GM12878 (cell line): ENCODE results near the gene RASGRF2. TPM values are rescaled to one million over a fixed set of nuclear protein-coding genes. Genes with fewer than 3 reads are reported as not detected.

Source experiments
- ATF7 ChIP-seq: fragments of 450-650 bp; IDR thresholded peaks from 2 replicates; pipeline ENCODE4 v1.6.1; 2016; ENCODE audit warnings: low read depth, mild to moderate bottlenecking
- BCL11A ChIP-seq: IDR thresholded peaks from 2 replicates; pipeline ENCODE4 v1.6.1; 2011; ENCODE audit warnings: low read depth, low read length
- CBX5 ChIP-seq: sonication (generic); IDR thresholded peaks from 2 replicates; pipeline ENCODE4 v1.6.1; 2016; ENCODE audit warnings: low read depth, moderate library complexity, mild to moderate bottlenecking, inconsistent platforms
- CEBPZ ChIP-seq: fragments of 150-350 bp; IDR thresholded peaks from 2 replicates; pipeline ENCODE4 v1.6.1; 2016; ENCODE audit warnings: low read depth, low read length
- CHD2 ChIP-seq: IDR thresholded peaks from 2 replicates; pipeline ENCODE4 v1.6.1; 2011; ENCODE audit warnings: low read depth, low read length, improper control_type of control experiment, borderline replicate concordance
- CREB1 ChIP-seq: IDR thresholded peaks from 2 replicates; pipeline ENCODE4 v1.6.1; 2012; ENCODE audit warnings: low read depth, mild to moderate bottlenecking, inconsistent platforms
- E4F1 ChIP-seq: fragments of 450-650 bp; IDR thresholded peaks from 2 replicates; pipeline ENCODE4 v1.6.1; 2018; ENCODE audit warnings: borderline replicate concordance, mild to moderate bottlenecking; ENCODE audit not compliant: partially characterized antibody
- ESRRA ChIP-seq: IDR thresholded peaks from 2 replicates; pipeline ENCODE4 v1.6.1; 2012; ENCODE audit warnings: mild to moderate bottlenecking, low read length, improper control_type of control experiment
- FOXK2 ChIP-seq: fragments of 450-650 bp; IDR thresholded peaks from 2 replicates; pipeline ENCODE4 v1.6.1; 2017; ENCODE audit warnings: mild to moderate bottlenecking, moderate library complexity
- KDM1A ChIP-seq: fragments of 200-600 bp; sonication (generic); IDR thresholded peaks from 2 replicates; pipeline ENCODE4 v1.6.1; 2016; ENCODE audit warnings: borderline replicate concordance
- MLLT1 ChIP-seq: fragments of 450-650 bp; IDR thresholded peaks from 2 replicates; pipeline ENCODE4 v1.6.1; 2016; ENCODE audit warnings: mild to moderate bottlenecking
- NR2F1 ChIP-seq: fragments of 450-650 bp; conservative IDR thresholded peaks from 2 replicates; pipeline ENCODE4 v1.6.1; 2017; ENCODE audit warnings: mild to moderate bottlenecking
- POLR2A ChIP-seq: IDR thresholded peaks from 2 replicates; pipeline ENCODE4 v1.6.1; 2011; ENCODE audit warnings: low read depth, mild to moderate bottlenecking, low read length
- RAD21 ChIP-seq: IDR thresholded peaks from 2 replicates; pipeline ENCODE4 v1.6.1; 2011; ENCODE audit warnings: mild to moderate bottlenecking, low read depth, low read length, moderate library complexity; ENCODE audit not compliant: insufficient read depth
- RFX5 ChIP-seq: IDR thresholded peaks from 2 replicates; pipeline ENCODE4 v1.6.1; 2011; ENCODE audit warnings: low read depth, low read length, improper control_type of control experiment
- SKIL ChIP-seq: fragments of 450-650 bp; IDR thresholded peaks from 2 replicates; pipeline ENCODE4 v1.6.1; 2017; ENCODE audit warnings: mild to moderate bottlenecking, low read depth, inconsistent platforms; ENCODE audit not compliant: poor library complexity, severe bottlenecking
- YY1 ChIP-seq: IDR thresholded peaks from 2 replicates; pipeline ENCODE4 v1.6.1; 2011; ENCODE audit warnings: low read depth, mild to moderate bottlenecking, low read length
- polyA plus RNA-seq, 11 experiments: library from polyadenylated mRNA; depleted of rRNA in 4 of 11; unstranded in 6 of 11; stranded (reverse) in 5 of 11; fragments of >200 nt; fragmentation: Nextera tagmentation in 4 of 11; fragmentation: Illumina TruSeq in 1 of 11; extraction: Ambion mirVana in 4 of 11; extraction: Trizol in 1 of 11; gene quantifications; 1 replicate in 1 of 11; 2 replicates in 10 of 11; pipeline versions ENCODE4 v1.2.1 to v1.2.3, GENCODE V29; 2011 to 2016; ENCODE audit warnings: inconsistent platforms in 2 of 11, missing spikeins in 2 of 11, low read depth in 1 of 11
- total RNA-seq, 4 experiments: library from RNA; depleted of rRNA in 3 of 4; stranded (reverse); fragments of >200 nt in 3 of 4; fragmentation: Illumina TruSeq in 1 of 4; extraction: Trizol in 1 of 4; gene quantifications; 2 replicates each; pipeline versions ENCODE4 v1.2.1 to v1.2.3, GENCODE V29; 2013 to 2021
- TF ChIP-seq, protein P1 (sequence below): fragments of 450-650 bp; IDR thresholded peaks from 2 replicates; pipeline ENCODE4 v1.6.1; 2017; ENCODE audit warnings: mild to moderate bottlenecking
- TF ChIP-seq, protein P2 (sequence below): IDR thresholded peaks from 2 replicates; pipeline ENCODE4 v1.6.1; 2012; ENCODE audit warnings: low read depth, low read length, improper control_type of control experiment

RASGRF2 gene
- total and polyA plus RNA-seq, 10 of the 15 experiments (the other 5 are each of a cell fraction or from before 2014, with no cell fraction given), result 0.05 to 0.24 (median 0.07) TPM

DNA sequence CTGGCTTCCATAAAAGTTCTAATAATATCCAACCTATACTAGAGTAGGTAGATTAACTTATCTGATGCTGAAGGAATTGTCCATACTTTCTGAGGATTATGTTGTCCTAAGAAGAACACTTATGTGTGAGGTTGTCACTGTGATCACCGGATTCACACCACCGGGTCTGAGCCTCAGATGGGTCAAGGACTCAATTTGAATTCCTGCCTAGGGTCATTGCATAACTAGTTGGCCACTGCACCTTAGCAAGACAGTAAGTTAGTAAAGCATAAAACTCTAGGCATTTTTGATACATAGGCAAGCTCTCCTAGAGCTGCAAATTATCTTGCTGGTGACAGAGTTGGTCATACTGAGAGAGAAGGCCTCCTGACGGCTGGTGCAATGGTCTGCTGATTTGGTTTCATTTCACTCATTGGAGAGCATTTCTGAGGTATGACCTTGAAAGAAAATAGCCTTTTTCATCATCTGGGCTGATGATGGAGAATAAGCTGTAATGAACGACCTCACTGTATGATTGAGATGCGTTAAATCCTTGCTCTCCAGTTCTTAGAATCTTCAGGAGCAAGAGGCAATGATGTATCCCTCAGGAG, 200.9 kb downstream of the RASGRF2 start (continued):
- TF ChIP-seq CEBPZ (no peak), CREB1 (peak; percentile 71), ESRRA (no peak), FOXK2 (no peak), RAD21 (no peak), MLLT1 (no peak), ATF7 (no peak), BCL11A (peak; percentile 48; the same call in 1 of the 2 replicates), NR2F1 (no peak), SKIL (no peak), KDM1A (no peak), CBX5 (peak; percentile 60; the same call in 1 of the 2 replicates), RFX5 (no peak), POLR2A (no peak), E4F1 (no peak), CHD2 (no peak), YY1 (no peak)
- TF ChIP-seq, protein P1, sequence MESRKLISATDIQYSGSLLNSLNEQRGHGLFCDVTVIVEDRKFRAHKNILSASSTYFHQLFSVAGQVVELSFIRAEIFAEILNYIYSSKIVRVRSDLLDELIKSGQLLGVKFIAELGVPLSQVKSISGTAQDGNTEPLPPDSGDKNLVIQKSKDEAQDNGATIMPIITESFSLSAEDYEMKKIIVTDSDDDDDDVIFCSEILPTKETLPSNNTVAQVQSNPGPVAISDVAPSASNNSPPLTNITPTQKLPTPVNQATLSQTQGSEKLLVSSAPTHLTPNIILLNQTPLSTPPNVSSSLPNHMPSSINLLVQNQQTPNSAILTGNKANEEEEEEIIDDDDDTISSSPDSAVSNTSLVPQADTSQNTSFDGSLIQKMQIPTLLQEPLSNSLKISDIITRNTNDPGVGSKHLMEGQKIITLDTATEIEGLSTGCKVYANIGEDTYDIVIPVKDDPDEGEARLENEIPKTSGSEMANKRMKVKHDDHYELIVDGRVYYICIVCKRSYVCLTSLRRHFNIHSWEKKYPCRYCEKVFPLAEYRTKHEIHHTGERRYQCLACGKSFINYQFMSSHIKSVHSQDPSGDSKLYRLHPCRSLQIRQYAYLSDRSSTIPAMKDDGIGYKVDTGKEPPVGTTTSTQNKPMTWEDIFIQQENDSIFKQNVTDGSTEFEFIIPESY, result no peak
- TF ChIP-seq, protein P2, sequence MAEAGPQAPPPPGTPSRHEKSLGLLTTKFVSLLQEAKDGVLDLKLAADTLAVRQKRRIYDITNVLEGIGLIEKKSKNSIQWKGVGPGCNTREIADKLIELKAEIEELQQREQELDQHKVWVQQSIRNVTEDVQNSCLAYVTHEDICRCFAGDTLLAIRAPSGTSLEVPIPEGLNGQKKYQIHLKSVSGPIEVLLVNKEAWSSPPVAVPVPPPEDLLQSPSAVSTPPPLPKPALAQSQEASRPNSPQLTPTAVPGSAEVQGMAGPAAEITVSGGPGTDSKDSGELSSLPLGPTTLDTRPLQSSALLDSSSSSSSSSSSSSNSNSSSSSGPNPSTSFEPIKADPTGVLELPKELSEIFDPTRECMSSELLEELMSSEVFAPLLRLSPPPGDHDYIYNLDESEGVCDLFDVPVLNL, result no peak
